Caco-2 (cell line): ENCODE measurements around the gene C8A. TPM values are rescaled to one million over a fixed set of nuclear protein-coding genes. Genes with fewer than 3 reads are reported as not detected.

Experiments
- BruUV-seq: library from RNA; stranded (reverse); fragments of 400-500 nt; replicated peaks from 2 replicates; lab custom pipeline; 2021; lab: Mats Ljungman, UMichigan
- CTCF ChIA-PET: fragments of 300-600 bp; sonication (Branson Sonifier 250); formaldehyde crosslinking; loops from one replicate; lab custom pipeline; 2022; ENCODE audit warnings: antibody characterized with exemption; lab: Charles Lee
- POLR2A ChIA-PET: fragments of 300-600 bp; sonication (Branson Sonifier 250); formaldehyde crosslinking; loops from one replicate; lab custom pipeline; 2022; ENCODE audit warnings: antibody characterized with exemption; lab: Charles Lee
- DNase-seq, 2 experiments: peaks; one replicate each; pipeline versions ENCODE4 v3.0.0 to v3.0.0-alpha.2; 2020 to 2022
- H3K27me3 ChIP-seq: replicated peaks from 2 replicates; pipeline ENCODE4 v1.6.0; 2011; ENCODE audit warnings: low read length; ENCODE audit not compliant: control insufficient read depth, insufficient read depth
- H3K36me3 ChIP-seq: 2 replicates; pipeline ENCODE4 v1.5.1; 2011; ENCODE audit warnings: low read length; ENCODE audit not compliant: control insufficient read depth, insufficient read depth
- H3K4me1 ChIP-seq: fragments of 250-450 bp; sonication (Bioruptor Pico); 2 replicates; pipeline ENCODE4 v1.5.1; 2020; ENCODE audit warnings: mild to moderate bottlenecking
- H3K4me3 ChIP-seq: 2 replicates; pipeline ENCODE4 v1.5.1; 2011; ENCODE audit warnings: low read depth, mild to moderate bottlenecking, control low read depth, low read length
- H3K9me3 ChIP-seq: fragments of 250-450 bp; sonication (Bioruptor Pico); 2 replicates; pipeline ENCODE4 v1.5.1; 2020; ENCODE audit warnings: mild to moderate bottlenecking, moderate library complexity
- H3K27ac Mint-ChIP-seq: one replicate; pipeline ENCODE4 v1.8.0; 2022; ENCODE audit warnings: mixed read lengths; ENCODE audit not compliant: unreplicated experiment
- H3K27me3 Mint-ChIP-seq: one replicate; pipeline ENCODE4 v1.8.0; 2022; ENCODE audit warnings: mixed read lengths; ENCODE audit not compliant: insufficient read depth, unreplicated experiment
- H3K36me3 Mint-ChIP-seq: one replicate; pipeline ENCODE4 v1.8.0; 2022; ENCODE audit warnings: mild to moderate bottlenecking, mixed read lengths; ENCODE audit not compliant: insufficient read depth, unreplicated experiment
- H3K4me1 Mint-ChIP-seq: one replicate; pipeline ENCODE4 v1.8.0; 2022; ENCODE audit warnings: low read depth, mixed read lengths; ENCODE audit not compliant: unreplicated experiment
- H3K4me3 Mint-ChIP-seq: one replicate; pipeline ENCODE4 v1.8.0; 2022; ENCODE audit warnings: mild to moderate bottlenecking, moderate library complexity, mixed read lengths; ENCODE audit not compliant: unreplicated experiment
- H3K9me3 Mint-ChIP-seq: one replicate; pipeline ENCODE4 v1.8.0; 2022; ENCODE audit warnings: mixed read lengths; ENCODE audit not compliant: unreplicated experiment
- intact Hi-C: fragments of 100-400 bp; cut with micrococcal nuclease; formaldehyde crosslinking; loops from one replicate; pipeline ENCODE4 v1.10.0; 2022; ENCODE audit not compliant: unreplicated experiment
- total RNA-seq: library from RNA; stranded (reverse); gene quantifications from 2 replicates; pipeline ENCODE4 v1.2.3, GENCODE V29; 2022
- TF ChIP-seq, protein P1 (sequence below), 2 experiments: fragments of 200-600 bp in 1 of 2; IDR thresholded peaks; 1 replicate in 1 of 2; 2 replicates in 1 of 2; pipeline versions ENCODE4 v1.5.1 to v1.8.0; 2011 to 2022; ENCODE audit warnings: antibody characterized with exemption in 1 of 2, control low read depth in 1 of 2, inconsistent platforms in 1 of 2, low read depth in 1 of 2, low read length in 1 of 2, mild to moderate bottlenecking in 1 of 2, moderate library complexity in 1 of 2; ENCODE audit not compliant: insufficient read depth in 1 of 2, severe bottlenecking in 1 of 2, unreplicated experiment in 1 of 2

Gene C8A
- total RNA-seq, 1 experiment from 2014 or later, result not detected

GRCh38 chr1:56811331-56811730, 43.3 kb upstream of the C8A start:
- peaks cover 36% of the 10 kb centered on the region for H3K4me1 ChIP-seq
- no peak overlapping the region for H3K4me3 ChIP-seq
- no peaks in the 10 kb centered on the region for H3K9me3 ChIP-seq
- H3K36me3 ChIP-seq, result no peaks in the 10 kb centered on the region
- intact Hi-C loops, result loop anchor here (1.0 kb wide), 1 partner anchor 10 kb away; no protein-coding TSS in a partner anchor
- CTCF ChIA-PET, result interaction anchor here (0.5 kb wide), 1 partner anchor 1717 kb away, joined by 3 read pairs; no protein-coding TSS in a partner anchor
- POLR2A ChIA-PET, result no interaction called here
- H3K27me3 ChIP-seq, result no peaks in the 10 kb centered on the region
- BruUV-seq, result no TSS peak
- TF ChIP-seq, protein P1, sequence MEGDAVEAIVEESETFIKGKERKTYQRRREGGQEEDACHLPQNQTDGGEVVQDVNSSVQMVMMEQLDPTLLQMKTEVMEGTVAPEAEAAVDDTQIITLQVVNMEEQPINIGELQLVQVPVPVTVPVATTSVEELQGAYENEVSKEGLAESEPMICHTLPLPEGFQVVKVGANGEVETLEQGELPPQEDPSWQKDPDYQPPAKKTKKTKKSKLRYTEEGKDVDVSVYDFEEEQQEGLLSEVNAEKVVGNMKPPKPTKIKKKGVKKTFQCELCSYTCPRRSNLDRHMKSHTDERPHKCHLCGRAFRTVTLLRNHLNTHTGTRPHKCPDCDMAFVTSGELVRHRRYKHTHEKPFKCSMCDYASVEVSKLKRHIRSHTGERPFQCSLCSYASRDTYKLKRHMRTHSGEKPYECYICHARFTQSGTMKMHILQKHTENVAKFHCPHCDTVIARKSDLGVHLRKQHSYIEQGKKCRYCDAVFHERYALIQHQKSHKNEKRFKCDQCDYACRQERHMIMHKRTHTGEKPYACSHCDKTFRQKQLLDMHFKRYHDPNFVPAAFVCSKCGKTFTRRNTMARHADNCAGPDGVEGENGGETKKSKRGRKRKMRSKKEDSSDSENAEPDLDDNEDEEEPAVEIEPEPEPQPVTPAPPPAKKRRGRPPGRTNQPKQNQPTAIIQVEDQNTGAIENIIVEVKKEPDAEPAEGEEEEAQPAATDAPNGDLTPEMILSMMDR (IDR thresholded peaks at IDR 0.05; ENCODE audit: insufficient read depth in 1 of 2, low read depth in 1 of 2, low read length in 1 of 2, severe bottlenecking in 1 of 2, unreplicated experiment in 1 of 2), result no peak
- peak overlapping the region; percentile 89 for H3K27ac Mint-ChIP-seq
- H3K4me1 Mint-ChIP-seq, result peaks cover 31% of the 10 kb centered on the region
- peaks cover 9% of the 10 kb centered on the region for H3K9me3 Mint-ChIP-seq
- H3K36me3 Mint-ChIP-seq, result peaks cover 5% of the 10 kb centered on the region
- peak; percentile 78 to 88 for DNase-seq
- H3K4me3 Mint-ChIP-seq, result peak overlapping the region; percentile 33
- no peaks in the 10 kb centered on the region for H3K27me3 Mint-ChIP-seq

DNA sequence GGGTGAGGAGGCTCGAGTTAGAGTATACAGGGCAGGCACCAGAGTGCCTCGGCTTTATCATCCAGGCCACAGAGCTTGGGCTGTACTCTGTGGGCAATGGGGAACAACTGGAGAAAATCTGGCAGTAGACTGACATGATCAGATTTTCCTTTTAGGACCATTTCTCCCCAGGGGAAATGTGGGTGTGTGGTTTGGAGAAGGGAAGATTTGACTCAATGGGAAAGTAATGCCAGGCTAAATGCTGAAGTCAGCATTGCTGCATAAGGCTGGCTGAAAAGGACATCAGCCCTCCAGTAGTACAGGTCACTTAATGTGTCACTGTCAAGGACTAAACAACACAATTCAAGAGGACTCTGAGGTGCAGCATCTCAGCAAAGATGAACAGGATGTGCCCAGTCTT, 40.4 kb upstream of the C8A start:
- BruUV-seq, result no TSS peak

DNA sequence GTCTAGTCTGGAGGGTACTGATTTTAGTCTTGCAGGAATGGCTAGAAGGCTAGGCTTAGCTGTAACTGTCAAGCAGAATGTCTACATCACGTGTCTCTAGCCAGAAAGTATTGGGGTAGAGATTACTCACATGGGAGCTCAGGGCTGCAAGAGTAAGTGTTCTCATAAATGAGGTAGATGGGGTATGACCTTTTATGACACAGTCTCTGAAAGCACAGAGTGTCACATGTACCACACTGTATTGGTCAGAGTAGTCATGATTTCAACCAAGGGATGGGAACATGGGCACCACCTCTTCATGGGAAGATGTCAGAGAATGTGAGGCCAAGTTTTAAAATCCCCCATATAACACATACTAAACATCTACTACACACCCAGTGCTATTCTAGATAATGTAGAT, 38.3 kb upstream of the C8A start:
- TF ChIP-seq, protein P1 (IDR thresholded peaks at IDR 0.05; ENCODE audit: insufficient read depth in 1 of 2, low read depth in 1 of 2, low read length in 1 of 2, severe bottlenecking in 1 of 2, unreplicated experiment in 1 of 2), result no peak
- Histone ChIP-seq H3K9me3 (no peaks in the 10 kb centered on the region), H3K4me3 (no peak overlapping the region), H3K36me3 (no peaks in the 10 kb centered on the region), H3K4me1 (peaks cover 59% of the 10 kb centered on the region), H3K27me3 (no peaks in the 10 kb centered on the region)
- H3K4me3 Mint-ChIP-seq, result no peak overlapping the region
- H3K27ac Mint-ChIP-seq, result peak overlapping the region; percentile 80
- ChIA-PET CTCF (no interaction called here), POLR2A (interaction anchor here (0.6 kb wide), 1 partner anchor 52 kb away, joined by 3 read pairs; no protein-coding TSS in a partner anchor)
- DNase-seq, result no peak
- peaks cover 5% of the 10 kb centered on the region for H3K36me3 Mint-ChIP-seq
- no TSS peak for BruUV-seq
- intact Hi-C loops, result no loop called here
- peaks cover 18% of the 10 kb centered on the region for H3K9me3 Mint-ChIP-seq
- peaks cover 32% of the 10 kb centered on the region for H3K4me1 Mint-ChIP-seq
- H3K27me3 Mint-ChIP-seq, result no peaks in the 10 kb centered on the region

More for the DNA sequence above, 40.4 kb upstream of the C8A start:
- no peak overlapping the region for H3K4me3 Mint-ChIP-seq
- Histone ChIP-seq H3K4me1 (peaks cover 60% of the 10 kb centered on the region), H3K9me3 (no peaks in the 10 kb centered on the region), H3K36me3 (no peaks in the 10 kb centered on the region), H3K4me3 (no peak overlapping the region), H3K27me3 (no peaks in the 10 kb centered on the region)
- ChIA-PET CTCF (no interaction called here), POLR2A (no interaction called here)
- intact Hi-C loops, result no loop called here
- H3K27ac Mint-ChIP-seq, result no peak overlapping the region
- H3K27me3 Mint-ChIP-seq, result no peaks in the 10 kb centered on the region
- TF ChIP-seq, protein P1 (IDR thresholded peaks at IDR 0.05; ENCODE audit: insufficient read depth in 1 of 2, low read depth in 1 of 2, low read length in 1 of 2, severe bottlenecking in 1 of 2, unreplicated experiment in 1 of 2), result no peak
- peaks cover 50% of the 10 kb centered on the region for H3K4me1 Mint-ChIP-seq
- peaks cover 5% of the 10 kb centered on the region for H3K36me3 Mint-ChIP-seq
- DNase-seq, result no peak
- H3K9me3 Mint-ChIP-seq, result peaks cover 18% of the 10 kb centered on the region
